C4-2B (cell line): ENCODE results near the gene NUCB1.
"Not testable (repeated sequence)": the region's sequence is repeated elsewhere in the genome, so short reads cannot be mapped to it uniquely, and the experiment has no call there.

Source experiments
- H3K27ac ChIP-seq: fragments of 450-650 bp; 2 replicates; pipeline ENCODE4 v1.5.1; 2017
- CTCF ChIP-seq: fragments of 450-650 bp; conservative IDR thresholded peaks from 2 replicates; pipeline ENCODE4 v1.5.1; 2017; ENCODE audit warnings: mild to moderate bottlenecking
- ZFX ChIP-seq: fragments of 450-650 bp; IDR thresholded peaks from 2 replicates; pipeline ENCODE4 v1.6.1; 2017

NUCB1 gene

GRCh38 chr19:48895226-48895625 is 4.9 kb upstream of the NUCB1 start:
- TF ChIP-seq ZFX (no peak), CTCF (no peak)
- H3K27ac ChIP-seq: no peak overlapping the region

- no peak for TF ChIP-seq CTCF
- no peak for TF ChIP-seq ZFX
- no peak overlapping the region for H3K27ac ChIP-seq
Observed at GRCh38 chr19:48896191-48896720, 3.9 kb upstream of the NUCB1 start.

GRCh38 chr19:48897181-48897580 is 2.9 kb upstream of the NUCB1 start:
- no peak overlapping the region for H3K27ac ChIP-seq
- TF ChIP-seq ZFX (no peak), CTCF (no peak)

- H3K27ac ChIP-seq: peak overlapping the region; percentile 79
Observed at GRCh38 chr19:48899386-48899749, 744 bp upstream of the NUCB1 start.

GRCh38 chr19:48900477-48901406 is 630 bp downstream of the NUCB1 start:
- TF ChIP-seq CTCF: no peak
- no peak for TF ChIP-seq ZFX
- H3K27ac ChIP-seq: peak overlapping the region; percentile 79

- H3K27ac ChIP-seq: not testable (repeated sequence)
Observed at GRCh38 chr19:48902291-48902690, 2.2 kb downstream of the NUCB1 start.

GRCh38 chr19:48903788-48904187 is 3.7 kb downstream of the NUCB1 start:
- H3K27ac ChIP-seq: not testable (repeated sequence)

- no peak for TF ChIP-seq CTCF
- no peak for TF ChIP-seq ZFX
- H3K27ac ChIP-seq: no peak overlapping the region
Observed at GRCh38 chr19:48905664-48906063, 5.6 kb downstream of the NUCB1 start.

- H3K27ac ChIP-seq: no peak overlapping the region
- no peak for TF ChIP-seq ZFX
Observed at GRCh38 chr19:48906324-48906723, 6.2 kb downstream of the NUCB1 start.
